Measurements from ENCODE around the gene ATG5.

Gene ATG5

GRCh38 chr6:106258726-106259125 is 66.8 kb downstream of the ATG5 start:
- no peak for DNase-seq (ENCODE audit: insufficient read length, low spot score)
- no peak for TF ChIP-seq CTCF (IDR thresholded peaks at IDR 0.05; ENCODE audit: insufficient read depth, missing control alignments)
- peak; percentile 11 for FAIRE-seq

- no peak for DNase-seq (ENCODE audit: insufficient read length, low spot score)
- TF ChIP-seq CTCF (IDR thresholded peaks at IDR 0.05; ENCODE audit: insufficient read depth, missing control alignments), result no peak
- FAIRE-seq, result no peak
Measured at GRCh38 chr6:106257195-106257594, 68.4 kb downstream of the ATG5 start.

DNA sequence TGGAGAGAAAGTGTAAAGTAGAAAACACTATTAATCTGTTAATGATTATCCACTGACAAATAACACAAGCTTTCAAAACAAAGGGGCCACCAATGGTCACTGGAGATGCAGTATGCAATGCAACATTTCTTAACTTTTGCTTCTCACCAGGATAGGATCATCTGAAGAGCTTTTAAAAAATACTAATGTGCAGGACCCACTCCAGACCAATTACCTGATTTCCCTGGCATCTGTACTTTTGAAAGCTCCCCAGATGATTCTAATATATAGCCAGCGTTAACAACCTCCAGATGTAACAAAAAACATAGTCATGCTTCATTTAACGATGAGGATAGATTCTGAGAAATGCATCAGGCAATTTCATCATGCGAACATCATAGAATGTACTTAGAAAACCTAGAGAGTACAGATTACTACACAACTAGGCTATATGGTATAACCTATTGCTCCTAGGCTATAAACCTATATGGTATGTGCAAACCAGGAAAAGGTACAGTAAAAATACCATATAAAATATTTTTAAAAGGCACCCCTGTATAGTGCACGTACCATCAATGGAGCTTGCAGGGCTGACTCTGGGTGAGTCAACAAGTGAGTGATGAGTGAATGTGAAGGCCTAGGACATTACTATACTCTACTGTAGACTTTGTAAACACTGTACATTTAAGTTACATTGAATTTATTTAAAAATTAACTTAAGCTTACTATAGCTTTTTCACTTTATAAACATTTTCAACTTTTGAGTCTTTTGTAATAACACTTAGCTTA is 69.2 kb downstream of the ATG5 start:
- TF ChIP-seq CTCF (IDR thresholded peaks at IDR 0.05; ENCODE audit: insufficient read depth, missing control alignments), result no peak
- DNase-seq (ENCODE audit: insufficient read length, low spot score), result no peak
- FAIRE-seq, result no peak

GRCh38 chr6:106255306-106255705 is 70.3 kb downstream of the ATG5 start:
- FAIRE-seq, result no peak
- DNase-seq (ENCODE audit: insufficient read length, low spot score), result no peak
- no peak for TF ChIP-seq CTCF (IDR thresholded peaks at IDR 0.05; ENCODE audit: insufficient read depth, missing control alignments)

GRCh38 chr6:106254636-106255035 is 70.9 kb downstream of the ATG5 start:
- DNase-seq (ENCODE audit: insufficient read length, low spot score), result no peak

GRCh38 chr6:106253731-106254130 is 71.8 kb downstream of the ATG5 start:
- DNase-seq (ENCODE audit: insufficient read length, low spot score) (no peak), FAIRE-seq (no peak)
- no peak for TF ChIP-seq CTCF (IDR thresholded peaks at IDR 0.05; ENCODE audit: insufficient read depth, missing control alignments)

More at GRCh38 chr6:106254636-106255035, 70.9 kb downstream of the ATG5 start:
- no peak for TF ChIP-seq CTCF (IDR thresholded peaks at IDR 0.05; ENCODE audit: insufficient read depth, missing control alignments)
- no peak for FAIRE-seq

GRCh38 chr6:106253172-106253571 is 72.4 kb downstream of the ATG5 start:
- no peak for FAIRE-seq
- no peak for DNase-seq (ENCODE audit: insufficient read length, low spot score)
- no peak for TF ChIP-seq CTCF (IDR thresholded peaks at IDR 0.05; ENCODE audit: insufficient read depth, missing control alignments)

Data from D721Med (cell line).